Hepatocyte (in vitro differentiated cells): ENCODE measurements around the gene SORCS2. TPM values are rescaled to one million over a fixed set of nuclear protein-coding genes. Genes with fewer than 3 reads are reported as not detected.

Source experiments
- DNase-seq: peaks from one replicate; pipeline ENCODE4 v3.0.0-alpha.2; 2016; ENCODE audit warnings: low spot score
- H2AFZ ChIP-seq: fragments of 200-600 bp; sonication (generic); 2 replicates; pipeline ENCODE4 v1.6.0; 2016; ENCODE audit warnings: antibody characterized with exemption, mild to moderate bottlenecking
- H3K27ac ChIP-seq: fragments of 200-600 bp; sonication (generic); 2 replicates; pipeline ENCODE4 v1.5.1; 2016; ENCODE audit warnings: mild to moderate bottlenecking
- H3K27me3 ChIP-seq: fragments of 200-600 bp; sonication (generic); 2 replicates; pipeline ENCODE4 v1.6.1; 2016
- H3K36me3 ChIP-seq: fragments of 200-600 bp; sonication (generic); replicated peaks from 2 replicates; pipeline ENCODE4 v1.5.1; 2016; ENCODE audit warnings: low read depth; ENCODE audit not compliant: insufficient read depth
- H3K4me1 ChIP-seq: fragments of 200-600 bp; sonication (generic); 2 replicates; pipeline ENCODE4 v1.5.1; 2016; ENCODE audit warnings: mild to moderate bottlenecking, moderate library complexity; ENCODE audit not compliant: insufficient read depth
- H3K4me2 ChIP-seq: fragments of 200-600 bp; sonication (generic); 2 replicates; pipeline ENCODE4 v1.6.0; 2016
- H3K4me3 ChIP-seq: fragments of 200-600 bp; sonication (generic); 2 replicates; pipeline ENCODE4 v1.5.1; 2016; ENCODE audit warnings: mild to moderate bottlenecking
- H3K79me2 ChIP-seq: fragments of 200-600 bp; sonication (generic); 2 replicates; pipeline ENCODE4 v1.6.0; 2017; ENCODE audit warnings: mild to moderate bottlenecking
- H3K9me2 ChIP-seq: fragments of 200-600 bp; sonication (generic); replicated peaks from 2 replicates; pipeline ENCODE4 v1.6.0; 2017; ENCODE audit warnings: mild to moderate bottlenecking; ENCODE audit not compliant: insufficient read depth
- H3K9me3 ChIP-seq: fragments of 200-600 bp; sonication (generic); 2 replicates; pipeline ENCODE4 v1.5.1; 2016; ENCODE audit warnings: low read depth, mild to moderate bottlenecking
- H4K20me1 ChIP-seq: fragments of 200-600 bp; sonication (generic); 2 replicates; pipeline ENCODE4 v1.6.0; 2016; ENCODE audit warnings: mild to moderate bottlenecking; ENCODE audit not compliant: insufficient read depth, poor library complexity, severe bottlenecking
- CTCF ChIP-seq: fragments of 200-600 bp; sonication (generic); IDR thresholded peaks from 2 replicates; pipeline ENCODE4 v1.5.1; 2016; ENCODE audit warnings: antibody characterized with exemption, mild to moderate bottlenecking; ENCODE audit not compliant: poor library complexity
- EZH2 ChIP-seq: fragments of 200-600 bp; sonication (generic); IDR thresholded peaks from 2 replicates; pipeline ENCODE4 v1.6.1; 2016; ENCODE audit warnings: antibody characterized with exemption, mild to moderate bottlenecking, borderline replicate concordance
- EZH2phosphoT487 ChIP-seq: fragments of 200-600 bp; sonication (generic); IDR thresholded peaks from one replicate; pipeline ENCODE4 v1.6.1; 2018; ENCODE audit warnings: antibody characterized with exemption, mild to moderate bottlenecking, low read depth, moderate library complexity; ENCODE audit not compliant: unreplicated experiment, severe bottlenecking
- WGBS: methylation state at CpG from one replicate; pipeline ENCODE4 v1.1.6; 2016; ENCODE audit warnings: low lambda C conversion rate; ENCODE audit errors: missing lambda C conversion rate; 5-methylcytosine and 5-hydroxymethylcytosine counted together
- polyA plus RNA-seq: library from polyadenylated mRNA; unstranded; fragments of >200 nt; fragmentation: Nextera tagmentation; extraction: Ambion mirVana; gene quantifications from 2 replicates; pipeline ENCODE4 v1.2.1, GENCODE V29; 2016
- total RNA-seq: library from RNA; depleted of rRNA; stranded (reverse); fragments of >200 nt; gene quantifications from 2 replicates; pipeline ENCODE4 v1.2.3, GENCODE V29; 2014

The SORCS2 gene
- total and polyA plus RNA-seq, 2 experiments from 2014 or later, result 1.6 to 4.8 TPM

GRCh38 chr4:7714176-7714575 lies 521.8 kb downstream of the SORCS2 start:
- TF ChIP-seq EZH2, result no peak
- TF ChIP-seq CTCF, result no peak
- no peak for TF ChIP-seq EZH2phosphoT487
- 93% methylated on average over 20 of the region's 20 CpGs for WGBS

GRCh38 chr4:7714738-7715137 lies 522.4 kb downstream of the SORCS2 start:
- Histone ChIP-seq H3K27me3 (peaks cover 9% of the 10 kb centered on the region), H3K4me3 (no peak overlapping the region), H3K9me3 (no peaks in the 10 kb centered on the region), H3K4me2 (no peak overlapping the region), H2AFZ (no peak overlapping the region), H3K4me1 (no peaks in the 10 kb centered on the region), H3K9me2 (no peaks in the 10 kb centered on the region), H3K36me3 (no peaks in the 10 kb centered on the region), H3K27ac (no peak overlapping the region), H4K20me1 (no peaks in the 10 kb centered on the region), H3K79me2 (no peaks in the 10 kb centered on the region)
- no peak for DNase-seq
- TF ChIP-seq EZH2phosphoT487 (no peak), CTCF (no peak), EZH2 (no peak)
- 100% methylated on average over 1 of the region's 1 CpG for WGBS

More at GRCh38 chr4:7714176-7714575, 521.8 kb downstream of the SORCS2 start:
- no peak for DNase-seq
- Histone ChIP-seq H4K20me1 (no peaks in the 10 kb centered on the region), H3K4me2 (no peak overlapping the region), H3K36me3 (no peaks in the 10 kb centered on the region), H3K79me2 (no peaks in the 10 kb centered on the region), H3K27me3 (peaks cover 7% of the 10 kb centered on the region), H3K4me3 (no peak overlapping the region), H3K9me3 (no peaks in the 10 kb centered on the region), H3K27ac (no peak overlapping the region), H2AFZ (no peak overlapping the region), H3K9me2 (no peaks in the 10 kb centered on the region), H3K4me1 (no peaks in the 10 kb centered on the region)

GRCh38 chr4:7715271-7716009 lies 523.1 kb downstream of the SORCS2 start:
- H4K20me1 ChIP-seq, result no peaks in the 10 kb centered on the region
- 92% methylated on average over 11 of the region's 11 CpGs for WGBS
- no peak overlapping the region for H3K4me2 ChIP-seq
- no peaks in the 10 kb centered on the region for H3K79me2 ChIP-seq
- H2AFZ ChIP-seq, result no peak overlapping the region
- no peaks in the 10 kb centered on the region for H3K4me1 ChIP-seq
- H3K9me3 ChIP-seq, result no peaks in the 10 kb centered on the region
- no peaks in the 10 kb centered on the region for H3K9me2 ChIP-seq
- peaks cover 15% of the 10 kb centered on the region for H3K27me3 ChIP-seq
- no peaks in the 10 kb centered on the region for H3K36me3 ChIP-seq
- H3K4me3 ChIP-seq, result no peak overlapping the region
- no peak overlapping the region for H3K27ac ChIP-seq
- no peak for TF ChIP-seq EZH2phosphoT487
- TF ChIP-seq CTCF, result no peak
- TF ChIP-seq EZH2, result no peak
- DNase-seq, result no peak
